Measurements from ENCODE around the gene SCYGR3.
A peak's percentile ranks its signal among the peaks of the same experiment; 100 is the strongest.

The SCYGR3 gene

GRCh38 chr2:227614740-227615139, at the start of gene SCYGR3:
SCYGR3 (minus strand) TSS chr2:227614840; CDS start chr2:227614840, 0 bp downstream.
- no peak for DNase-seq

- no peak for DNase-seq
Observed at GRCh38 chr2:227661827-227662226, 47.2 kb upstream of the SCYGR3 start.

GRCh38 chr2:227661025-227661649, 46.5 kb upstream of the SCYGR3 start:
- no peak for DNase-seq

GRCh38 chr2:227657199-227657845, 42.7 kb upstream of the SCYGR3 start:
- DNase-seq, result no peak

GRCh38 chr2:227655454-227655853, 40.8 kb upstream of the SCYGR3 start:
- DNase-seq, result no peak

GRCh38 chr2:227654426-227654825, 39.8 kb upstream of the SCYGR3 start:
- DNase-seq, result no peak

GRCh38 chr2:227653419-227653818, 38.8 kb upstream of the SCYGR3 start:
- no peak for DNase-seq

GRCh38 chr2:227643990-227644551, 29.4 kb upstream of the SCYGR3 start:
- no peak for DNase-seq

GRCh38 chr2:227642656-227643055, 28.0 kb upstream of the SCYGR3 start:
- DNase-seq, result no peak

- DNase-seq, result no peak
Observed at GRCh38 chr2:227634201-227634600, 19.6 kb upstream of the SCYGR3 start.

- DNase-seq, result no peak
Observed at GRCh38 chr2:227632827-227633226, 18.2 kb upstream of the SCYGR3 start.

- no peak for DNase-seq
Observed at GRCh38 chr2:227630322-227630721, 15.7 kb upstream of the SCYGR3 start.

GRCh38 chr2:227629435-227629834, 14.8 kb upstream of the SCYGR3 start:
- DNase-seq, result no peak

- no peak for DNase-seq
Observed at GRCh38 chr2:227627769-227628168, 13.1 kb upstream of the SCYGR3 start.

GRCh38 chr2:227626580-227627151, 12.0 kb upstream of the SCYGR3 start:
- no peak for DNase-seq

GRCh38 chr2:227625420-227625819, 10.8 kb upstream of the SCYGR3 start:
- DNase-seq, result no peak

GRCh38 chr2:227623226-227623625, 8.6 kb upstream of the SCYGR3 start:
- DNase-seq, result no peak

GRCh38 chr2:227617316-227618230, 2.9 kb upstream of the SCYGR3 start, which contains the start of gene SCYGR4:
SCYGR4 (plus strand) TSS chr2:227617498; CDS start chr2:227617498, 0 bp downstream.
- no peak for DNase-seq

GRCh38 chr2:227616631-227617030, 2.0 kb upstream of the SCYGR3 start:
- DNase-seq, result no peak

- DNase-seq, result no peak
Observed at GRCh38 chr2:227615906-227616305, 1.3 kb upstream of the SCYGR3 start.

- no peak for DNase-seq
Observed at GRCh38 chr2:227615181-227615580, 541 bp upstream of the SCYGR3 start.

- peak; percentile 22 for DNase-seq
Observed at GRCh38 chr2:227614246-227614645, 394 bp downstream of the SCYGR3 start.

GRCh38 chr2:227613272-227613660, 1.4 kb downstream of the SCYGR3 start:
- DNase-seq, result no peak

All from NCI-H2029 treated with DMSO at 0.1 percent for 48 hours (cell line).